Mesendoderm (in vitro differentiated cells): ENCODE data around the gene FGFR4.

Source experiments
- DNase-seq: peaks from one replicate; pipeline ENCODE4 v3.0.0; 2013
- H2AK5ac ChIP-seq: 2 replicates; pipeline ENCODE4 v1.6.1; 2013; ENCODE audit warnings: low read length, inconsistent platforms
- H2BK120ac ChIP-seq: 2 replicates; pipeline ENCODE4 v1.6.1; 2013; ENCODE audit warnings: low read depth, mild to moderate bottlenecking, low read length, moderate library complexity, mixed read lengths
- H2BK15ac ChIP-seq: replicated peaks from 2 replicates; pipeline ENCODE4 v1.6.1; 2013; ENCODE audit warnings: low read depth, mild to moderate bottlenecking, moderate library complexity
- H2BK5ac ChIP-seq: 2 replicates; pipeline ENCODE4 v1.6.1; 2013; ENCODE audit warnings: low read length, inconsistent platforms
- H3K18ac ChIP-seq: 2 replicates; pipeline ENCODE4 v1.6.1; 2013; ENCODE audit warnings: mild to moderate bottlenecking, low read length, mixed read lengths
- H3K23ac ChIP-seq: one replicate; pipeline ENCODE4 v1.6.1; 2013; ENCODE audit warnings: low read length
- H3K27ac ChIP-seq: 2 replicates; pipeline ENCODE4 v1.5.1; 2013; ENCODE audit warnings: low read depth, mild to moderate bottlenecking, inconsistent platforms, low read length, moderate library complexity
- H3K27me3 ChIP-seq: 2 replicates; pipeline ENCODE4 v1.6.1; 2013; ENCODE audit warnings: low read length, control low read depth, mild to moderate bottlenecking, inconsistent platforms; ENCODE audit not compliant: insufficient read depth, poor library complexity
- H3K36me3 ChIP-seq: 2 replicates; pipeline ENCODE4 v1.6.1; 2013; ENCODE audit warnings: low read length, inconsistent platforms; ENCODE audit not compliant: control insufficient read depth, insufficient read depth
- H3K4ac ChIP-seq: one replicate; pipeline ENCODE4 v1.6.1; 2013; ENCODE audit warnings: low read depth, mild to moderate bottlenecking, low read length, moderate library complexity
- H3K4me1 ChIP-seq: 2 replicates; pipeline ENCODE4 v1.6.1; 2013; ENCODE audit warnings: low read depth, low read length, inconsistent platforms; ENCODE audit not compliant: control insufficient read depth
- H3K4me2 ChIP-seq: 2 replicates; pipeline ENCODE4 v1.6.1; 2013; ENCODE audit warnings: low read length
- H3K4me3 ChIP-seq: 2 replicates; pipeline ENCODE4 v1.5.1; 2013; ENCODE audit warnings: mild to moderate bottlenecking, low read length
- H3K56ac ChIP-seq: one replicate; pipeline ENCODE4 v1.6.1; 2013; ENCODE audit warnings: low read length
- H3K79me1 ChIP-seq: 2 replicates; pipeline ENCODE4 v1.6.1; 2013; ENCODE audit warnings: low read length, inconsistent platforms
- H3K79me2 ChIP-seq: 2 replicates; pipeline ENCODE4 v1.6.1; 2013; ENCODE audit warnings: mild to moderate bottlenecking, low read length; ENCODE audit not compliant: control insufficient read depth, insufficient read depth
- H3K9ac ChIP-seq: 2 replicates; pipeline ENCODE4 v1.6.1; 2013; ENCODE audit warnings: low read length, inconsistent platforms
- H4K5ac ChIP-seq: one replicate; pipeline ENCODE4 v1.6.1; 2013; ENCODE audit warnings: low read length
- H4K8ac ChIP-seq: one replicate; pipeline ENCODE4 v1.6.1; 2013; ENCODE audit warnings: low read depth, mild to moderate bottlenecking, control low read depth, low read length, moderate library complexity
- WGBS: extraction: QIAGEN DNeasy Blood & Tissue Kit; methylation state at CpG from one replicate; pipeline ENCODE4 v1.1.7; 2013; ENCODE audit warnings: low lambda C conversion rate, missing lambda C conversion rate; ENCODE audit not compliant: insufficient coverage; ENCODE audit errors: extremely low coverage; 5-methylcytosine and 5-hydroxymethylcytosine counted together

FGFR4 gene

DNA sequence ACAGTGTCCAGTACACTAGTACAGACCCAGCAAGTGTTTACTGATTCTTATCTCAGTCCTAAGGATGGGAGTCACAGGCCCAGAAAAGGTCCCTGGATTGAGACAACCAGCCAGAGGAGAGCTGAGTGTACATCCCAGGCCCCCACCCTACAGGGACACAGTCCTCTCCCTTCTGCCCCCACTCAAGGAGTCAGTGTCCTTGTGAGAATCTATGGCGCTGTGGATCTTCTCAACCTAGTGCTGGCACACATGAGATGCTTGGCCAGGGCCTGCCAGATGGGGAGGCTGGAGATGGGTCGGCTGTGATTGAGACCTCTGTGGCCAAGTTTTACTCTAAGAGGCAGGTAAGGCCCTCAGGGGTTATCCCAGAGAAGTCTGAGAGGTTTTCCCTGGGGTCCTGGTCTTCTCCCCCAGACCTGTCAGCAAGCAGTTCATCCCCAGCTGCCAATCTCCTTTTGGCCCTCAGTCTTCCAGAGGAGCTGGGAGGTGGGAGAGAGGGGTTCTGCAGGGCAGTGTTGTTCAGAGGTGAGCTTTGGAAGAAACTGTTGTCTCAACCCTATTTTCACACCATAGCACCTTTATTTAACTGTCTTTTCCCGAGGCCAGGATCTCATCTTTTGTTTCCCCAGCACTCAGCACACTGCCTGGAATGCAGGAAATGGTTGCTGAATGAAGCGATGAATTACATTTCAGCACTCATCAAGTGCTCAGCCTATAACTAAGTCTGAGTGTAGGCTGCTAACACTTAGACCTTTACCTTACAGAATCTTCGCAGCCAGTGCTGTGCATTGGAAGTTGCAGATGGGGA, 43.7 kb downstream of the FGFR4 start:
- Histone ChIP-seq H3K9ac (peak overlapping the region; percentile 100), H4K5ac (no peak overlapping the region), H3K27me3 (no peaks in the 10 kb centered on the region), H2BK15ac (no peak overlapping the region), H3K36me3 (peaks cover 4% of the 10 kb centered on the region), H3K27ac (no peak overlapping the region), H4K8ac (no peak overlapping the region), H3K4me1 (peaks cover 18% of the 10 kb centered on the region), H3K4me2 (no peak overlapping the region), H2AK5ac (peak overlapping the region; percentile 100), H3K79me2 (peaks cover 15% of the 10 kb centered on the region), H3K4ac (no peak overlapping the region), H3K4me3 (no peak overlapping the region), H3K23ac (no peak overlapping the region), H3K56ac (peak overlapping the region; percentile 65), H3K18ac (no peak overlapping the region), H2BK5ac (no peak overlapping the region), H2BK120ac (no peak overlapping the region), H3K79me1 (peaks cover 8% of the 10 kb centered on the region)
- WGBS: no CpG with 5 or more reads among the region's 5 CpGs
- DNase-seq: peak; percentile 72

DNA sequence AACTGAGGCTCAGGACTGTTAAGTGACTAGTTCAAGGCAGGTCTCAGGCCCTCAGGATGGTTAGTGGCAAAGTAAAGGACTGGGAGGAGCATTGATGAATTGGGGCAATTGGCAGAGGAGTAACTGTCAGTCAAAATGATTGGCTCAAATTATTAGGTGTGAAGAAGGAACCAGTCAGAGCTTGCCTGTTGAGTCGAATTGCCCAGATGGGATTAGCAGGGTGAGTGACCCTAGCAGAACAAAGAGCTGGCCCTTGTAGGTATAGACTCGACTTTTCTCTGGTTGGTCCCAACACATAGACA, 44.3 kb downstream of the FGFR4 start:
- no peak overlapping the region for H2BK5ac ChIP-seq
- H3K4me3 ChIP-seq: no peak overlapping the region
- no peak for DNase-seq
- peaks cover 20% of the 10 kb centered on the region for H3K79me2 ChIP-seq
- peaks cover 22% of the 10 kb centered on the region for H3K4me1 ChIP-seq
- peak overlapping the region; percentile 100 for H3K56ac ChIP-seq
- peaks cover 7% of the 10 kb centered on the region for H3K36me3 ChIP-seq
- H4K5ac ChIP-seq: peak overlapping the region; percentile 12
- peak overlapping the region; percentile 80 for H3K23ac ChIP-seq
- no peak overlapping the region for H3K27ac ChIP-seq
- H2BK15ac ChIP-seq: no peak overlapping the region
- peaks cover 11% of the 10 kb centered on the region for H3K79me1 ChIP-seq
- H3K27me3 ChIP-seq: no peaks in the 10 kb centered on the region
- no peak overlapping the region for H3K4ac ChIP-seq
- H3K4me2 ChIP-seq: no peak overlapping the region
- peak overlapping the region; percentile 100 for H2AK5ac ChIP-seq
- peak overlapping the region; percentile 100 for H3K9ac ChIP-seq
- no peak overlapping the region for H2BK120ac ChIP-seq
- H3K18ac ChIP-seq: no peak overlapping the region
- H4K8ac ChIP-seq: no peak overlapping the region
- WGBS: no CpG with 5 or more reads among the region's 2 CpGs

DNA sequence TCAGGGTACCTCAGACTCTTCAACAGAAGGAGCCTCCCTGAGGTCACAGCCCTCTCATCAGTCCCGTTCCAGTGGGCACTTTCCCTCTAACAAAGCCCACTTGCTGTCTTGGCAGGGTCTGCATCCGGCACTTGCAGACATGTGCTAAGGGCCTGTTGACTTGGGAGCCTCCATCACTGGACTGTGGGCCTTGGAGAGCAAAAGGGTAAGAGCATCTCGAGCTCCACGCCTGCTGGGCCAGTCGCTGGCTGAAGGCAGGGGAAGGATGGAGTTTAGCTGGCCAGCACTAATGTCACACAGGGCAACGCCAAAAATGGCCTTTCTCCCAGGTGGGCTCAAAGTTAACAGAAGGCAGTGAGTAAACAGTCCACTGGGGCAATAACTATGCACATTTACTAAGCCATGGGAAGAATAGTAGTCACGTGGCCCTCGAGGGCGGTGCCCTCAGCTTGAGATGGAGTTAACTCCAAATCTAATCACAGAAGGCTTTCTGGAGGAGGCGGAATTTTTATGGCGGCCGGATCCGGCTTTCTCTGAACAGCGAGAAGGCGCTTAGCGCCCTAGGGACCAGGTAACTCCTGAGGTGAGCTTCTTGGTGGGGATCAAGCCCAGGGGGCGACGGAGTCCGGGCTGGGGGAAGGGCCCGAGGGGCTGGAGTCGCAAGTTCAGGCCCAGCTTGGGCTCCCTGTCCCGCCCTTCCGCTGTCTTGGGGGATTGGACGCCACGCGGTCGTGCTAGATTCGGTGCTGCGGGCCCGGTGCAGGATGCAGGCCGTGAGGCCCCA, 44.8 kb downstream of the FGFR4 start:
- Histone ChIP-seq H2BK120ac (peak overlapping the region; percentile 47), H3K56ac (peak overlapping the region; percentile 100), H3K27me3 (no peaks in the 10 kb centered on the region), H3K4ac (peak overlapping the region; percentile 98), H2BK15ac (no peak overlapping the region), H3K9ac (peak overlapping the region; percentile 100), H3K79me2 (peaks cover 25% of the 10 kb centered on the region), H3K4me3 (peak overlapping the region; percentile 88), H4K5ac (peak overlapping the region; percentile 12), H3K4me1 (peaks cover 22% of the 10 kb centered on the region), H3K79me1 (peaks cover 11% of the 10 kb centered on the region), H3K27ac (peak overlapping the region; percentile 98), H3K4me2 (peak overlapping the region; percentile 61), H3K23ac (peak overlapping the region; percentile 94), H4K8ac (no peak overlapping the region), H2BK5ac (peak overlapping the region; percentile 82), H3K18ac (peak overlapping the region; percentile 86), H2AK5ac (peak overlapping the region; percentile 100), H3K36me3 (peaks cover 7% of the 10 kb centered on the region)
- DNase-seq: peak; percentile 70
- no CpG with 5 or more reads among the region's 31 CpGs for WGBS

DNA sequence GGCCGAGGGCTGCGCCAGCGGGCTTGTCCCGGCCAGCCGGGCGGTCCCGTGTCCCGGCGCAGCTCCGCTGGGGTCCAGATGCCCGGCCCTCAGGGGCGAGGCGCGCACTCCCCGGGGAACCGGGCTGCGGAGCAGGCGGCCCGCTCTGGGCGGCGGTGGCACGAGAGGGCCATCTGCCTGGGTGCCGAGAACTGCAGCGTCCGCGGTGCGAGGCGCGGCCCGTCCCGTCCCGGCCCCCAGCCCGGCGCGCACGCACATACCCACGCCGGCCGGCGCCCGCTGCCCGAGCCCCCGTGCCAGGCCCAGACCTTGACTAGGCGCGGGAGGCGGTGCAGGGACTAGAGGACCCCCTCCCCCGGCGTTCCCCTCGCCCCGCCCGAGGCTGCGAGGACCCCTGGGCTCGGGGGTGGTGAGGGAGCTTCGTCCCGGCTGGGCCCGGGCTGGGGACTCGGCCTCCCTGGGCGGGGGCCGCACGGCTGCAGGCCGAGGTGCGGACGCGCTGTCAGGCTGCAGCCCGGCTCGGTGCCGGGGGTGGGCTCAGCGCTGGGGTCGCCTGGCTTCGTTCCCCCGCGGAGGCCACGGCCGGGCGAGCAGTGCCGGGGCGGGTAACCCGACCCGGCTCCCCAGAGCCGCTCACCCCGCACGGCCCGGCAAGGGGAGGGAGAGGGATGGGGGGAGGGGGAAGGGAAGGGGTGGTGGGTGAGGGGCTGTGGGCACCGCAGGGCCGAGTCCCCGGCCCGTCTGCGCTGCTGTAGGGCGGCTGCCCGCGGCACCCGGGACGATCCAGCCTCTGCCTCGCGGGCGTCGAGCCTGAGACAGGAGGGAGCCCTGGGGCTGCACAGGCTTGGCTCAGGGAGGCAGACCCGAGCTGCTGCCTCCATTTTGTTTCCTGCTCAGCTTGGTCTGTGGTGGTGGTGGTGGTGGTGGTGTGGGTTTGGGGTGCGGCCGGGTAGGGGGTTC, 45.7 kb downstream of the FGFR4 start:
- peaks cover 22% of the 10 kb centered on the region for H3K4me1 ChIP-seq
- peak overlapping the region; percentile 96 for H2BK5ac ChIP-seq
- H3K27me3 ChIP-seq: no peaks in the 10 kb centered on the region
- peak; percentile 84 for DNase-seq
- peak overlapping the region; percentile 100 for H3K56ac ChIP-seq
- WGBS: no CpG with 5 or more reads among the region's 100 CpGs
- H2BK15ac ChIP-seq: no peak overlapping the region
- peak overlapping the region; percentile 98 for H3K27ac ChIP-seq
- H4K8ac ChIP-seq: peak overlapping the region; percentile 99
- peak overlapping the region; percentile 80 for H3K4me2 ChIP-seq
- H3K18ac ChIP-seq: peak overlapping the region; percentile 86
- no peak overlapping the region for H4K5ac ChIP-seq
- H3K4me3 ChIP-seq: peak overlapping the region; percentile 88
- peak overlapping the region; percentile 82 for H2AK5ac ChIP-seq
- peak overlapping the region; percentile 100 for H3K23ac ChIP-seq
- H3K9ac ChIP-seq: peak overlapping the region; percentile 100
- H3K36me3 ChIP-seq: peaks cover 7% of the 10 kb centered on the region
- H2BK120ac ChIP-seq: peak overlapping the region; percentile 47
- peak overlapping the region; percentile 98 for H3K4ac ChIP-seq
- H3K79me1 ChIP-seq: peaks cover 11% of the 10 kb centered on the region
- H3K79me2 ChIP-seq: peaks cover 32% of the 10 kb centered on the region

DNA sequence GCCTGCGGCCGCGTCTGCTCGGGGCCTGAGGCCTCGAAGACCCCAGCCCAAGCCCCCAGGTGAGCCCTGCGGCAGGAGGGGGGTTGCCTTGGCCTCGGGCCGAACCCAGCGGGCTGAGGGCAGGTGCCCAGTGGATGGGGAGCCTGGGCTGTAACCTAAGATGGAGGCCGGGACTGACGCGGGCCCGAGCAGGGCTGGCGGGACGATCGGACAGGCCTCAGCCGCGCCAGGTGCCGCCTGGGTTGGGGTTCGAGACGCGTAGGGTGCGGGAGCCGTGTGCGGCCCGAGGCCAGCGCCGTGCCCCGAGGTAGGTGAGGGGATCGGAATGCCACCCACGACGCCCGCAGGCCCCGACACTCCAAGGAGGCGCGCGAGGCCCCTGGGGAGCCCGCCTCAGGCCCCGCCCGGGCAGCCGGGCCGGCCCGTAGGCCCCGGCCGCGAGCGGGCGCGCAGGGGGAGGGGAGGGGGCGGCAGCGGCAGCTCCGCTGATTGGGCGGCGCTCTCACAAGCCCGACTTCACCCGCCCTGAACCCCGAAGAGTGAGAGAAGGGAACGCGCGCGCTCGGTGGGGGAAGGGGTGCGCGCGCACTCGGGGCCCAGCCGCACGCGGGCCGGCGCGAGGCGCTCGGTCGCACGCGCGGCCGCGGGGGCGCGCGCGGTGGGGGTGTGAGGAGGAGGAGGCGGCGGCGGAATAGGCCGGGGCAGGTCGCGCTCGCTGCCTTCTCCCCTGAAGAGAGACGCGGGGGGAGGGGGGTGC, 46.6 kb downstream of the FGFR4 start, which contains the start of gene NSD1:
Gene NSD1, plus strand, starts transcription at position 678 of the 757 bp plus-strand sequence. CDS start 1,331 bp downstream, outside the sequence.
- H4K5ac ChIP-seq: no peak within 1 kb of the TSS
- H4K8ac ChIP-seq: peak within 1 kb of the TSS; percentile 99
- peak within 1 kb of the TSS; percentile 99 for H3K27ac ChIP-seq
- peak within 1 kb of the TSS; percentile 98 for H3K4ac ChIP-seq
- H3K36me3 ChIP-seq: peaks cover 7% of the 10 kb centered on the region
- H3K4me3 ChIP-seq: peak within 1 kb of the TSS; percentile 91
- H3K18ac ChIP-seq: peak within 1 kb of the TSS; percentile 97
- DNase-seq: peak; percentile 97
- H3K4me2 ChIP-seq: peak within 1 kb of the TSS; percentile 87
- H2BK5ac ChIP-seq: peak within 1 kb of the TSS; percentile 96
- peak within 1 kb of the TSS; percentile 100 for H3K9ac ChIP-seq
- no CpG with 5 or more reads among the region's 93 CpGs for WGBS
- peaks cover 22% of the 10 kb centered on the region for H3K4me1 ChIP-seq
- peak within 1 kb of the TSS; percentile 100 for H3K23ac ChIP-seq
- H3K79me2 ChIP-seq: peaks cover 40% of the 10 kb centered on the region
- peak within 1 kb of the TSS; percentile 47 for H2BK120ac ChIP-seq
- H2BK15ac ChIP-seq: no peak within 1 kb of the TSS
- peak within 1 kb of the TSS; percentile 100 for H3K56ac ChIP-seq
- H2AK5ac ChIP-seq: peak within 1 kb of the TSS; percentile 65
- H3K27me3 ChIP-seq: no peaks in the 10 kb centered on the region
- peaks cover 11% of the 10 kb centered on the region for H3K79me1 ChIP-seq
